CD4-positive, alpha-beta T cell treated with Interleukin-6 for 4 hours (primary cell): Measurements from ENCODE around the gene TMEM106C.

ENCODE experiments used
- DNase-seq: peaks from one replicate; pipeline ENCODE4 v3.0.0-alpha.2; 2020; ENCODE audit warnings: mixed read lengths

The TMEM106C gene

GRCh38 chr12:47999816-48000215, 36.4 kb downstream of the TMEM106C start:
- DNase-seq, result no peak

GRCh38 chr12:48000878-48001504, 37.6 kb downstream of the TMEM106C start:
- DNase-seq, result no peak

GRCh38 chr12:48001505-48002413, 38.4 kb downstream of the TMEM106C start:
- no peak for DNase-seq

- DNase-seq, result no peak
Measured at GRCh38 chr12:48002414-48002730, 39.0 kb downstream of the TMEM106C start.

DNA sequence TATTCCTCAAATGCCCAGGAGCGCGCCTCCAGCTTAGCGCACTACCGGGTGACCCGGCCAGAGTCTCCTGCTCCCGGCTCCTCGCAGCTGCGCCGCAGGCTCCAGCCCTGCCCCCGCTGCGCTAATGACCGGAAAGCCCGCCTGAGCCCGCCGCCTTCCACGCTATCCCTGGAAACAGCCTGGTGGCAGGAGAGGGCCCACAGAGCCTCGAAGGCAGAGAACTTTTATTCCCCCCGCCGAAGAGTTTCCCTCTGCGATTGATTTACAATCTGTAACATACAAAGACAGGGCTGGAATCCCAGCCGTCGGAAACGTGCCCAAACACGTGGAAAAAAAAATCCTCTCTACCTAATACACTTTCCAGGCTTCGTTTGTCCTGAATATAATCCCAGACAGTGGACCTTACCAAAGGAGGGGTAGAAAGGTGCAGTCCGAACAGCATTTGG, 39.4 kb downstream of the TMEM106C start:
- DNase-seq, result no peak

- no peak for DNase-seq
Measured at GRCh38 chr12:48003226-48004052, 40.0 kb downstream of the TMEM106C start.

DNA sequence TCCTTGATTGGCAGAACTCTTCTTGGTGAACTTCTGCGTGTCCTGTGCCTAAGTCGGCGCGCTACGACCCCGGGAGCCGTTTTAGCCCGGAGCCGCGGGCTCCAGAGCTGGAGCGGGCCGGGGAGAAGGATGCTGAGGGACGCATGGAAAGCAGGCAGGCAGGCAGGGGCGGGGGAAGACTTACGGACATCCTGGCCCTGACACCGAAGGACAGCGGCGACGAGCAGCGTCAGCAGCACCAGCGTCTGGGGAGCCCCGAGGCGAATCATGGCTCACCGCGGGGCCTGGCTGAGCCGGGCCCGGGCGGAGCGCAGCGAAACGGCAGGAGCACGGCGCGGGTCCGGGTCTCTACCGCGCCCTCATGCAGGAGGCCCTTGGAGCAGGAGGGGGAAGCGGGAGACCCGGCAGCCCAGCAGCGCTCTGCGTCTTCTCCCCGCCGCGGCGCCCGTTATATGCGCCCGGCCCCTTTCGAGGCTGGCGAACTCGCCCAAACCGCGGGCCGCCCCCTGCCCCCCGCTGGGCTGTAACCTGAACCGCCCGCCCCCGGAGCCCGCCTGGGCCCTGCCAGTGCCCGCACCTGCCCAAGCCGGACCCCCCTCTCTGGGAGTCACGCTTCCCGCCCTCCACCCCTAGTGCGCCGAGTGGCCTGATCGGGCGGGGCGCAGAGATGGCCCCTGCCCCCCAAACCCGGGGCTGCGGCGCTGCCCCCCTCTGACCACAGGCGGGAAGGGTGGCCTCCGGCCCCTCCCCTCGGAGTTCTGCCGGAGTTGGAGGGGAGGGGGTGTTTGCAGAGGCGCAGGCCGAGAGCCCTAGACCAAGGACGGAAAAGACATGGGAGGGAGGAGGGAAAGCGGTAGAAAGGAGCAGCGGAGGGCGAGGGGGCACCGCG, 40.9 kb downstream of the TMEM106C start, which contains the start of gene COL2A1:
COL2A1 (minus strand) TSS at position 424 of the 889 bp plus-strand sequence; CDS start at position 269, 155 bp downstream.
- DNase-seq, result peak; percentile 12

- DNase-seq, result no peak
Measured at GRCh38 chr12:48005001-48005749, 41.8 kb downstream of the TMEM106C start.

- no peak for DNase-seq
Measured at GRCh38 chr12:48005750-48006021, 42.3 kb downstream of the TMEM106C start.

- no peak for DNase-seq
Measured at GRCh38 chr12:48007206-48007605, 43.8 kb downstream of the TMEM106C start.

DNA sequence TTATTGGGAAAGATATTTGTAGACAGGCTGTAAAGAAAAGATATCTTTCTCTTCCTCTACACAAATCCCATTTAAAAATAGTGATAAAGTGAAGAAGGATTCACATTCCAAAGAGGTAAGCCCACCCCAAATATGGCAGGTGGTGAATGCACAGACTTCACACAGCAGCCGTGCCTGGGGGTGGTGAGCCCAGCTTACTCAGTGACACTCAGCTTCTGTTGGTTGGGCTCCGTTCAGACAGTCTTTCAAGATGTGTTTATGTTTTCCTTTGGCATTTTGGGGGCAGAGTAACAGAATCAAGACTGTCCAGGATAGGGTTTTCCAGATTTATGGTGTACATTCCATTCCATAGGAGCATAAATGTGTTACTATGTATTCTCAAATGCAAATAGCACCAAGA, 45.0 kb downstream of the TMEM106C start:
- DNase-seq, result no peak

GRCh38 chr12:48008950-48009349, 45.6 kb downstream of the TMEM106C start:
- no peak for DNase-seq

DNA sequence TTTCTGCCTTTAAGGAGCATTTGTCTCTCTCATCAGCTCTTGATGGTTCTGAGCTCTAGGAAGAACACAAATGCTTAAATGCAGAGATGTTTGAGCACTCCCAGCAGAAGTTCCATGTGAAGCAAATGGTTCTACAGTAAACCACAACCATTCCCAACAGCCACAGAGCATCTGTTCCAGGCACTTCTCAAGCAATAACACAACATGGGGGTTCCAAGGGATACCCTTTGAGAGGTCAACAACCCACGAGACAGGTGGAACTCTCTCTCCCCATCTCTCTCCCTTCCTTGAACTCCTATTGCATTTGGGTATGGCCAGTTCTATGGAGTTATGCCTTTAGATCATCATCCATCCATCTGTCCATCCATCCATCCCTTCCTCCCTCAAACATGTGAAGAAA, 46.1 kb downstream of the TMEM106C start:
- DNase-seq, result no peak

- no peak for DNase-seq
Measured at GRCh38 chr12:48010366-48010970, 47.1 kb downstream of the TMEM106C start.

DNA sequence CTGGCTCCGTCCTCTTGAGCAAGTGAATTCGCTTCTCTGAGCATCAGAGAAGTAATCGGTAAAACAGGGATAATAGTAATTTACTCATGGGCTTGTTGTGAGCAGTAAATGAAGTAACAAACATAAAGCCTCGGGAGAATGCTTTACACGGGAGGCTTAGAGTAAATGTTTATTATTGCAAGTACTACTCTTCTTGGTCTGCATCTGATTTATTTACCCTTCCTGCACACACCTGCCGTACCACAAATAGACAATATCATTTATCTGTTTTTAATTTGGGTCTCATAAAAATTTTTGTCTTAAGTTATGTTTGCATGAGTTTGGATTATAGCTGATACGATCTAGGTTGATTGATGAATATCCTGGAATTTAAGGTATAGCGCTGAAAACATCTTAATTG, 48.7 kb downstream of the TMEM106C start:
- no peak for DNase-seq

DNA sequence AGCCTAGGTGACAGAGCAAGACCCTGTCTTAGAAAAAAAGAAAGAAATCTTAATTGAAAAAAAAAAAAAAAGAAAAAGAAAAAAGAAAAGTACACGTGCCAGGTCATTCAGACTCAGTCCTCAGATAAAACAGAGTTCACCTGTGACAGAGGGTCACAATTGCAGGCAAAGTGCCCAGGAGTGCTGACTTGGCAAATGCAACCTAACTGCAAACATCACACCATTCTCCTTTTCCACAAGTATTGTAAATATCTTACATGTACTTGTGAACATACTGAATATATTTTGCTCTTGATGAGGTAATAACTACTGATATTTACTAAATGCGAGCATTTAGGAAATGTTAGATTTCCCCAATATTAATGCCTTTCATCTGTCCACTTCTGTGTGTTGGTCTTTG, 49.9 kb downstream of the TMEM106C start:
- no peak for DNase-seq

DNA sequence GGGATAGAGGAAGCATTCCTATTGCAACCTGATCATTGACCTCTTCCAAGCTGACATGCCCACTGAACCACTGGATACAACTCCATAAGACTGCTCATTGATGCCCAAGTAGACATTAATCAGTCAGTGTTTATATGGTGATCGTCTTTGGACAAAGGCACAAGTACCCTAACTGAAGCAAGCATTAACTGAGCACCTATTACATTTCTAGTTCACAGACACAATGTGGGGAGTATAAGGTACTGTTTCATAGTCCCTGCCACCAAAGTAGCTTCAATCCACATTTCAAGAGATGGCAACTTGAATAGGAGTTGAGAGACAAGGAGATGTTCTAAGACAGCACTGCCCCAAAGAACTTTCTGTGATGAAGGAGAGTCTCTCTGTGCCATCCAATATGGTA, 51.7 kb downstream of the TMEM106C start:
- DNase-seq, result no peak

- no peak for DNase-seq
Measured at GRCh38 chr12:48015954-48016353, 52.6 kb downstream of the TMEM106C start.

GRCh38 chr12:48016373-48017020, 53.1 kb downstream of the TMEM106C start:
- DNase-seq, result no peak

GRCh38 chr12:48017496-48017895, 54.1 kb downstream of the TMEM106C start:
- DNase-seq, result no peak
